Gastrocnemius medialis (tissue), 4 donors: ENCODE results near the gene GRIN2A.

ENCODE experiments used
- CTCF ChIP-seq, 5 experiments: fragments of 450-650 bp in 3 of 5; fragments of 200-600 bp in 2 of 5; sonication (generic) in 2 of 5; IDR thresholded peaks in 4 of 5; conservative IDR thresholded peaks in 1 of 5; 1 replicate in 4 of 5; 2 replicates in 1 of 5; pipeline ENCODE4 v1.5.1; 2016 to 2019; ENCODE audit warnings: antibody characterized with exemption in 5 of 5, mild to moderate bottlenecking in 3 of 5, moderate library complexity in 3 of 5
- POLR2A ChIP-seq, 2 donors: fragments of 450-650 bp; IDR thresholded peaks; one replicate each; pipeline ENCODE4 v1.6.1; 2017; ENCODE audit warnings: antibody characterized with exemption in 2 of 2, mild to moderate bottlenecking in 2 of 2, moderate library complexity in 2 of 2

- TF ChIP-seq CTCF (IDR thresholded peaks at IDR 0.05 in 4 of 5, conservative IDR thresholded peaks at IDR 0.05 in 1 of 5) (no peak), POLR2A (IDR thresholded peaks at IDR 0.05) (no peak)
These were observed 85.0 kb downstream of the GRIN2A start for GRCh38 chr16:10097271-10097670.
